NCI-H345 treated with DMSO at 0.1 percent for 48 hours (cell line): ENCODE data around the gene CDC16.
"Not testable (repeated sequence)": the region's sequence is repeated elsewhere in the genome, so short reads cannot be mapped to it uniquely, and the experiment has no call there.

Source experiments
- DNase-seq: peaks from one replicate; lab custom pipeline; 2025; ENCODE audit not compliant: unreplicated experiment; lab: John Stamatoyannopoulos, UW

The CDC16 gene

GRCh38 chr13:114234645-114235421 lies at the start of gene CDC16:
Gene CDC16 (plus strand): TSS chr13:114234897. CDS start chr13:114235085, 188 bp downstream.
- peak; percentile 84 for DNase-seq

- DNase-seq = no peak
Measured at GRCh38 chr13:114185182-114185971, 49.3 kb upstream of the CDC16 start.

GRCh38 chr13:114194853-114195252 lies 39.8 kb upstream of the CDC16 start:
- no peak for DNase-seq

GRCh38 chr13:114196629-114197028 lies 38.1 kb upstream of the CDC16 start:
- DNase-seq = no peak

GRCh38 chr13:114198556-114198955 lies 36.1 kb upstream of the CDC16 start:
- DNase-seq = no peak

- DNase-seq = not testable (repeated sequence)
Measured at GRCh38 chr13:114199526-114199925, 35.2 kb upstream of the CDC16 start.

- DNase-seq = no peak
Measured at GRCh38 chr13:114199954-114200353, 34.7 kb upstream of the CDC16 start.

- DNase-seq = no peak
Measured at GRCh38 chr13:114200399-114200911, 34.2 kb upstream of the CDC16 start.

- DNase-seq = no peak
Measured at GRCh38 chr13:114202581-114202980, 32.1 kb upstream of the CDC16 start.

- DNase-seq = no peak
Measured at GRCh38 chr13:114203536-114203935, 31.2 kb upstream of the CDC16 start.

- DNase-seq = no peak
Measured at GRCh38 chr13:114204894-114205293, 29.8 kb upstream of the CDC16 start.

- DNase-seq = no peak
Measured at GRCh38 chr13:114208134-114208533, 26.6 kb upstream of the CDC16 start.

GRCh38 chr13:114211446-114212157 lies 23.1 kb upstream of the CDC16 start:
- peak; percentile 9 for DNase-seq

- DNase-seq = no peak
Measured at GRCh38 chr13:114212158-114212495, 22.6 kb upstream of the CDC16 start.

- no peak for DNase-seq
Measured at GRCh38 chr13:114213980-114214379, 20.7 kb upstream of the CDC16 start.

- DNase-seq = no peak
Measured at GRCh38 chr13:114219392-114219791, 15.3 kb upstream of the CDC16 start.

GRCh38 chr13:114222461-114222968 lies 12.2 kb upstream of the CDC16 start:
- no peak for DNase-seq

GRCh38 chr13:114224201-114224600 lies 10.5 kb upstream of the CDC16 start:
- DNase-seq = no peak

GRCh38 chr13:114225610-114226009 lies 9.1 kb upstream of the CDC16 start:
- DNase-seq = no peak

- no peak for DNase-seq
Measured at GRCh38 chr13:114226088-114226487, 8.6 kb upstream of the CDC16 start.

- DNase-seq = peak; percentile 67
Measured at GRCh38 chr13:114226699-114227323, 7.9 kb upstream of the CDC16 start.
